Measurements from ENCODE around the gene TBC1D16. TPM values are rescaled to one million over a fixed set of nuclear protein-coding genes. Genes with fewer than 3 reads are reported as not detected.

The TBC1D16 gene
- total RNA-seq, 1 experiment from 2014 or later = 21.1 TPM

DNA sequence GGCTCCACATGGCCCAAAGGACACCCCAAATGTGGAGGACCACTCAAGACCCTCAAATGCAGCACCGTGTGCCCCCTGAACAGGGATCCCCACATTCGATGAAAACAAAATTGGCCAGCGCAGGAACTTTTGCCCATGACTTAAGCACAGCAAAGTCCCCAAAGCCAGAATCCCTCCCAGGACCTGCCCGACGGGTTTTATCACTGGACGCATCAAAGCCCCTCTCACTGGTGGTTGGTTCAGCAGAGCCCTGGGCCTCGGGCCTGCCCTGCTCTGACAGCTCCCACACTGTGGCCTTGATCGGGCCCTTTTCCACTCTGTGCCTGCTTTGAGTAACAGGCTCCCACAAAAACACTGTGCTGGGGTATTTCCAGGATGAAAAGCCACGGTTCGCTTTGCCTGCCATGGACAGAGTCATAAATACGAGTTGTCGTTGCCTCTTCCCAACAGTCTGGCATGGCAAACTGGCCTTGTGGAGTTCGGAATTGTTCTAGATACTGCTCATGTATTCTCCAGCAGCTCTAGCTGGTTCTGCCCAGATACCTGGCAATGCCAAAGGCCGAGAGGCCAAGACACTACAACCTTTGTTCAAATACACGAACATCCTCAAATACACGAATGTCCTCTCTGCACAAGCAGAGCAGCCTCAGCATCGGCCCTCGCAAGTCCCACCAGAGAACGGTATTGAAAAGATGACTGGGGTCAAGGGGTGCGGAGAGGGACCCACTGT, 46.4 kb downstream of the TBC1D16 start:
- peaks cover 35% of the 10 kb centered on the region for H3K4me1 Mint-ChIP-seq (ENCODE audit: insufficient read depth, unreplicated experiment)
- H3K27ac Mint-ChIP-seq (ENCODE audit: low read depth, unreplicated experiment) = peak overlapping the region; percentile 50
- ChIA-PET POLR2A (interaction anchor here (1.0 to 2.4 kb wide), 3 partner anchors 42 to 152 kb away, joined by 3 to 6 read pairs (median 5); no protein-coding TSS in a partner anchor), CTCF (interaction anchor here (0.7 to 1.9 kb wide), 4 partner anchors 15 to 276 kb away, joined by 3 to 4 read pairs (median 4); no protein-coding TSS in a partner anchor)
- no peaks in the 10 kb centered on the region for H3K27me3 Mint-ChIP-seq (ENCODE audit: insufficient read depth, unreplicated experiment)
- no TSS peak for BruUV-seq (replicated peaks)
- intact Hi-C loops (cut with micrococcal nuclease) = no loop called here
- TF ChIP-seq, protein P1, sequence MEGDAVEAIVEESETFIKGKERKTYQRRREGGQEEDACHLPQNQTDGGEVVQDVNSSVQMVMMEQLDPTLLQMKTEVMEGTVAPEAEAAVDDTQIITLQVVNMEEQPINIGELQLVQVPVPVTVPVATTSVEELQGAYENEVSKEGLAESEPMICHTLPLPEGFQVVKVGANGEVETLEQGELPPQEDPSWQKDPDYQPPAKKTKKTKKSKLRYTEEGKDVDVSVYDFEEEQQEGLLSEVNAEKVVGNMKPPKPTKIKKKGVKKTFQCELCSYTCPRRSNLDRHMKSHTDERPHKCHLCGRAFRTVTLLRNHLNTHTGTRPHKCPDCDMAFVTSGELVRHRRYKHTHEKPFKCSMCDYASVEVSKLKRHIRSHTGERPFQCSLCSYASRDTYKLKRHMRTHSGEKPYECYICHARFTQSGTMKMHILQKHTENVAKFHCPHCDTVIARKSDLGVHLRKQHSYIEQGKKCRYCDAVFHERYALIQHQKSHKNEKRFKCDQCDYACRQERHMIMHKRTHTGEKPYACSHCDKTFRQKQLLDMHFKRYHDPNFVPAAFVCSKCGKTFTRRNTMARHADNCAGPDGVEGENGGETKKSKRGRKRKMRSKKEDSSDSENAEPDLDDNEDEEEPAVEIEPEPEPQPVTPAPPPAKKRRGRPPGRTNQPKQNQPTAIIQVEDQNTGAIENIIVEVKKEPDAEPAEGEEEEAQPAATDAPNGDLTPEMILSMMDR (IDR thresholded peaks at IDR 0.05; ENCODE audit: unreplicated experiment) = no peak
- H3K4me3 Mint-ChIP-seq (ENCODE audit: unreplicated experiment) = no peak overlapping the region
- peaks cover 5% of the 10 kb centered on the region for H3K36me3 Mint-ChIP-seq (ENCODE audit: insufficient read depth, unreplicated experiment)
- no peaks in the 10 kb centered on the region for H3K9me3 Mint-ChIP-seq (ENCODE audit: unreplicated experiment)
- no peak for DNase-seq (ENCODE audit: unreplicated experiment)

DNA sequence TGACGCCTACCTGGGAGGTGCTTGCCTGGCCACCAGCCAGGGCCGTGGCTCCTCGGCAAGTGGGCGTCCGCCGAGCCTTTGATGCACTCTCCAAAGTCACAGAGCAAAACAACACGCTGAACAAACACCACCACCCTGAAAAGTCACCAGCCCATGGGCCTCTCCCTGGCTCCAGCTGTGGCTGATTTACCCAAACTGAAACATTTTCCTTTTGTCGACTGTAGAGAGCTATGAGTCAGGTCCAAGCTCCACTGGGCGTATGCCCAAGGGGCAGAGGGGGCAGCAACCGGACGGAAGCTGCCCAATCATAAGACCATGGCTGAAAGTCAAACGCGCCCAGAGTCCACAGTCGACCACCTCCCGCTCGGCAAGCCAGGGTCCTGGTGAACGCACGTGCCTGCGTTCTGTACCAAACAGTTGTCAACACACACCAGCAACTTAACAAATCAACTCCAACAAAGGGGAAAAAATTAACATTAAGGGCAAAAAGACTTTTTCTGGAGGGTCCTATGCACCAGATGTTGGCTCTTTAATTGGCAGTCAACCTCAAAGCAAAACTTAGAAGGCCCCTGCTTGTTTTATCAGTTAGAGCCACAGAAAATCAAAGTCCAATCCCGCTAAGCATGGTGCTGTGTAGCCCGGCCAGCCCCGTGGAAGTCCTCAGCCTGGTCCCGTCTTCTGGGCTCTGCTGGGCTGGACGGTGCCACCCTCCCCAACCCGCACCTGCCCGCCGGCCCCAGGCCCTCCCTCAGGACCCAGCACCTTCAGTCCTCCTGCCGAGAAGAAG, 47.3 kb downstream of the TBC1D16 start:
- ChIA-PET POLR2A (interaction anchor here (0.8 to 1.5 kb wide), 2 partner anchors 40 to 151 kb away, joined by 3 to 4 read pairs; no protein-coding TSS in a partner anchor), CTCF (interaction anchor here (1.3 kb wide), 1 partner anchor 180 kb away, joined by 4 read pairs; no protein-coding TSS in a partner anchor)
- TF ChIP-seq, protein P1 (IDR thresholded peaks at IDR 0.05; ENCODE audit: unreplicated experiment) = no peak
- Mint-ChIP-seq H3K27ac (ENCODE audit: low read depth, unreplicated experiment) (peak overlapping the region; percentile 50), H3K4me1 (ENCODE audit: insufficient read depth, unreplicated experiment) (peaks cover 35% of the 10 kb centered on the region), H3K4me3 (ENCODE audit: unreplicated experiment) (no peak overlapping the region), H3K36me3 (ENCODE audit: insufficient read depth, unreplicated experiment) (peaks cover 5% of the 10 kb centered on the region), H3K27me3 (ENCODE audit: insufficient read depth, unreplicated experiment) (no peaks in the 10 kb centered on the region), H3K9me3 (ENCODE audit: unreplicated experiment) (no peaks in the 10 kb centered on the region)
- peak; percentile 71 for DNase-seq (ENCODE audit: unreplicated experiment)
- intact Hi-C loops (cut with micrococcal nuclease) = loop anchor here (1.0 kb wide), 1 partner anchor 180 kb away; no protein-coding TSS in a partner anchor
- BruUV-seq (replicated peaks) = no TSS peak

DNA sequence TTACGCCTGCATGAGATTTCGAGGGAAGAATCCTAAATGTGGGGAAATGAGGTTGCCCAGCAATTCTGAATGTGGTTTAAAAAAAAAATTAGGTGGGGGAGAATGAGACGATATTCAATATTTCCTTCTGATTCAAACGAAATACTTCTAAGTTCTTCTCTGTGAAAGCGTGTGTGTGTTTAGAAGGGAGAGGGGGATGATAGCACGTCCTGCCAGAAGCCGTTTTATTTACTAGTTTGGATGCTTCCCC, 47.8 kb downstream of the TBC1D16 start:
- intact Hi-C loops (cut with micrococcal nuclease) = loop anchor here (1.0 kb wide), 1 partner anchor 180 kb away; no protein-coding TSS in a partner anchor
- ChIA-PET CTCF (no interaction called here), POLR2A (interaction anchor here (0.8 to 1.5 kb wide), 2 partner anchors 39 to 151 kb away, joined by 3 to 4 read pairs; no protein-coding TSS in a partner anchor)
- Mint-ChIP-seq H3K4me3 (ENCODE audit: unreplicated experiment) (no peak overlapping the region), H3K27me3 (ENCODE audit: insufficient read depth, unreplicated experiment) (no peaks in the 10 kb centered on the region), H3K36me3 (ENCODE audit: insufficient read depth, unreplicated experiment) (peaks cover 5% of the 10 kb centered on the region), H3K9me3 (ENCODE audit: unreplicated experiment) (no peaks in the 10 kb centered on the region), H3K4me1 (ENCODE audit: insufficient read depth, unreplicated experiment) (peaks cover 35% of the 10 kb centered on the region), H3K27ac (ENCODE audit: low read depth, unreplicated experiment) (peak overlapping the region; percentile 50)
- BruUV-seq (replicated peaks) = no TSS peak
- DNase-seq (ENCODE audit: unreplicated experiment) = no peak
- TF ChIP-seq, protein P1 (IDR thresholded peaks at IDR 0.05; ENCODE audit: unreplicated experiment) = no peak
